Hepatocyte (in vitro differentiated cells): ENCODE data around the gene DHRS4. TPM values are rescaled to one million over a fixed set of nuclear protein-coding genes. Genes with fewer than 3 reads are reported as not detected.
"Not testable (repeated sequence)": the region's sequence is repeated elsewhere in the genome, so short reads cannot be mapped to it uniquely, and the experiment has no call there.

Experiments
- DNase-seq: peaks from one replicate; pipeline ENCODE4 v3.0.0-alpha.2; 2016; ENCODE audit warnings: low spot score
- H2AFZ ChIP-seq: fragments of 200-600 bp; sonication (generic); 2 replicates; pipeline ENCODE4 v1.6.0; 2016; ENCODE audit warnings: antibody characterized with exemption, mild to moderate bottlenecking
- H3K27ac ChIP-seq: fragments of 200-600 bp; sonication (generic); 2 replicates; pipeline ENCODE4 v1.5.1; 2016; ENCODE audit warnings: mild to moderate bottlenecking
- H3K27me3 ChIP-seq: fragments of 200-600 bp; sonication (generic); 2 replicates; pipeline ENCODE4 v1.6.1; 2016
- H3K36me3 ChIP-seq: fragments of 200-600 bp; sonication (generic); replicated peaks from 2 replicates; pipeline ENCODE4 v1.5.1; 2016; ENCODE audit warnings: low read depth; ENCODE audit not compliant: insufficient read depth
- H3K4me1 ChIP-seq: fragments of 200-600 bp; sonication (generic); 2 replicates; pipeline ENCODE4 v1.5.1; 2016; ENCODE audit warnings: mild to moderate bottlenecking, moderate library complexity; ENCODE audit not compliant: insufficient read depth
- H3K4me2 ChIP-seq: fragments of 200-600 bp; sonication (generic); 2 replicates; pipeline ENCODE4 v1.6.0; 2016
- H3K4me3 ChIP-seq: fragments of 200-600 bp; sonication (generic); 2 replicates; pipeline ENCODE4 v1.5.1; 2016; ENCODE audit warnings: mild to moderate bottlenecking
- H3K79me2 ChIP-seq: fragments of 200-600 bp; sonication (generic); 2 replicates; pipeline ENCODE4 v1.6.0; 2017; ENCODE audit warnings: mild to moderate bottlenecking
- H3K9me2 ChIP-seq: fragments of 200-600 bp; sonication (generic); replicated peaks from 2 replicates; pipeline ENCODE4 v1.6.0; 2017; ENCODE audit warnings: mild to moderate bottlenecking; ENCODE audit not compliant: insufficient read depth
- H3K9me3 ChIP-seq: fragments of 200-600 bp; sonication (generic); 2 replicates; pipeline ENCODE4 v1.5.1; 2016; ENCODE audit warnings: low read depth, mild to moderate bottlenecking
- H4K20me1 ChIP-seq: fragments of 200-600 bp; sonication (generic); 2 replicates; pipeline ENCODE4 v1.6.0; 2016; ENCODE audit warnings: mild to moderate bottlenecking; ENCODE audit not compliant: insufficient read depth, poor library complexity, severe bottlenecking
- EZH2 ChIP-seq: fragments of 200-600 bp; sonication (generic); IDR thresholded peaks from 2 replicates; pipeline ENCODE4 v1.6.1; 2016; ENCODE audit warnings: antibody characterized with exemption, mild to moderate bottlenecking, borderline replicate concordance
- EZH2phosphoT487 ChIP-seq: fragments of 200-600 bp; sonication (generic); IDR thresholded peaks from one replicate; pipeline ENCODE4 v1.6.1; 2018; ENCODE audit warnings: antibody characterized with exemption, mild to moderate bottlenecking, low read depth, moderate library complexity; ENCODE audit not compliant: unreplicated experiment, severe bottlenecking
- WGBS: methylation state at CpG from one replicate; pipeline ENCODE4 v1.1.6; 2016; ENCODE audit warnings: low lambda C conversion rate; ENCODE audit errors: missing lambda C conversion rate; 5-methylcytosine and 5-hydroxymethylcytosine counted together
- polyA plus RNA-seq: library from polyadenylated mRNA; unstranded; fragments of >200 nt; fragmentation: Nextera tagmentation; extraction: Ambion mirVana; gene quantifications from 2 replicates; pipeline ENCODE4 v1.2.1, GENCODE V29; 2016
- total RNA-seq: library from RNA; depleted of rRNA; stranded (reverse); fragments of >200 nt; gene quantifications from 2 replicates; pipeline ENCODE4 v1.2.3, GENCODE V29; 2014
- TF ChIP-seq, protein P1 (sequence below): fragments of 200-600 bp; sonication (generic); IDR thresholded peaks from 2 replicates; pipeline ENCODE4 v1.5.1; 2016; ENCODE audit warnings: antibody characterized with exemption, mild to moderate bottlenecking; ENCODE audit not compliant: poor library complexity

The DHRS4 gene
- total and polyA plus RNA-seq, 2 experiments from 2014 or later: 38.3 to 47.4 TPM

DNA sequence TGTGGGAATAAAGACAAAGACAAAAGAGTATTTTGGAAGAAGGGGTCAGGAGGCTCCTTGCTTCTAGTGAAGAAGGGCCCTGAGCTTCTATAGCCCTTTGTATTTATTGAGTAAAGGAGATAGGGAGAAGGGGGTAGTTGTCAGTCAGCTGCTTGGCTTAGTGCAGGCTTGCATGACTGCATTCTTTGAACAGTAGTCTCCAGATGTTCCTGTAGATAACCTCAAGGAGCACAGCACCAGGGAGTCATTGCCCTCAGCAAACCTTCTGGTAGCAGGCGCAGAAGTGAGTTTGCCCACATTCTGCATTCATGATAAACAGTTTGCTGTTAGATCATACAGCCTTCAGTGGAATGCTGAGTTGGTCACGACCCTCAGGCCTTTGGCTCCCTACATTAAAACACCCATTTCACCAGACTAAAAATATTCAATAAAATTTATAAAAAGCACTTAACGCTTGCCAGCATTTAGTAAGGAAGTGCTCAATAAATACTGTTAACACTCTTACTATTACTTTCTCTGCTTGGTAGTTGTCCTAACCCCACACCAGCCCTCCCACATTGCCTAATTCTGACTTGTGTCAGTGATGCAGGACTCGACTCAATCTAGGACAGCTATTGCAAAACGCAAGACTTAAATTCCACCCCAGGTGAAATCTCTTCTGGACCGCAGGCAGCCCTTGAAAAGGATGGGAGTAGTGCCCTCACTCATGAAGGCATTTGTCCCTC lies 3.0 kb upstream of the DHRS4 start:
- WGBS: 97% methylated on average over 6 of the region's 6 CpGs
- peaks cover 40% of the 10 kb centered on the region for H3K79me2 ChIP-seq

DNA sequence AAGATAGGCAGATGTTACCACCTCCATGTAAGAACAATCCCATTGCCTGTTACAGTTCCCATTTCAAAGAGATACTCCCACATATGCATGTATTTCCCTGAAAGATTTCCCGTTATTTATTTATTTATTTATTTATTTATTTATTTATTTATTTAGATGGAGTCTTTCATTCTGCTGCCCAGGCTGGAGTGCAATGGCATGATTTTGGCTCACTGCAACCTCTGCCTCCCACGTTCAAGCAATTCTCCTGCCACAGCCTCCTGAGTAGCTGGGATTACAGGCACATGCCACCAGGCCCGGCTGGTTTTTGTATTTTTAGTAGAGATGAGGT lies 2.5 kb upstream of the DHRS4 start:
- not testable (repeated sequence) for H4K20me1 ChIP-seq, H3K9me2 ChIP-seq, H3K4me2 ChIP-seq, H3K9me3 ChIP-seq, H3K4me3 ChIP-seq, H3K36me3 ChIP-seq, H3K27me3 ChIP-seq, H3K27ac ChIP-seq, H2AFZ ChIP-seq, H3K4me1 ChIP-seq, DNase-seq
- peaks cover 36% of the 10 kb centered on the region for H3K79me2 ChIP-seq
- 94% methylated on average over 3 of the region's 3 CpGs for WGBS

More for the DNA sequence above, 3.0 kb upstream of the DHRS4 start:
- Histone ChIP-seq H3K4me3 (no peak overlapping the region), H2AFZ (no peak overlapping the region), H3K9me2 (no peaks in the 10 kb centered on the region), H3K4me1 (peaks cover 4% of the 10 kb centered on the region), H3K4me2 (no peak overlapping the region), H4K20me1 (no peaks in the 10 kb centered on the region), H3K36me3 (no peaks in the 10 kb centered on the region), H3K27ac (no peak overlapping the region), H3K27me3 (no peaks in the 10 kb centered on the region), H3K9me3 (no peaks in the 10 kb centered on the region)
- no peak for DNase-seq
- TF ChIP-seq EZH2 (no peak), EZH2phosphoT487 (no peak)
- TF ChIP-seq, protein P1, sequence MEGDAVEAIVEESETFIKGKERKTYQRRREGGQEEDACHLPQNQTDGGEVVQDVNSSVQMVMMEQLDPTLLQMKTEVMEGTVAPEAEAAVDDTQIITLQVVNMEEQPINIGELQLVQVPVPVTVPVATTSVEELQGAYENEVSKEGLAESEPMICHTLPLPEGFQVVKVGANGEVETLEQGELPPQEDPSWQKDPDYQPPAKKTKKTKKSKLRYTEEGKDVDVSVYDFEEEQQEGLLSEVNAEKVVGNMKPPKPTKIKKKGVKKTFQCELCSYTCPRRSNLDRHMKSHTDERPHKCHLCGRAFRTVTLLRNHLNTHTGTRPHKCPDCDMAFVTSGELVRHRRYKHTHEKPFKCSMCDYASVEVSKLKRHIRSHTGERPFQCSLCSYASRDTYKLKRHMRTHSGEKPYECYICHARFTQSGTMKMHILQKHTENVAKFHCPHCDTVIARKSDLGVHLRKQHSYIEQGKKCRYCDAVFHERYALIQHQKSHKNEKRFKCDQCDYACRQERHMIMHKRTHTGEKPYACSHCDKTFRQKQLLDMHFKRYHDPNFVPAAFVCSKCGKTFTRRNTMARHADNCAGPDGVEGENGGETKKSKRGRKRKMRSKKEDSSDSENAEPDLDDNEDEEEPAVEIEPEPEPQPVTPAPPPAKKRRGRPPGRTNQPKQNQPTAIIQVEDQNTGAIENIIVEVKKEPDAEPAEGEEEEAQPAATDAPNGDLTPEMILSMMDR: no peak

DNA sequence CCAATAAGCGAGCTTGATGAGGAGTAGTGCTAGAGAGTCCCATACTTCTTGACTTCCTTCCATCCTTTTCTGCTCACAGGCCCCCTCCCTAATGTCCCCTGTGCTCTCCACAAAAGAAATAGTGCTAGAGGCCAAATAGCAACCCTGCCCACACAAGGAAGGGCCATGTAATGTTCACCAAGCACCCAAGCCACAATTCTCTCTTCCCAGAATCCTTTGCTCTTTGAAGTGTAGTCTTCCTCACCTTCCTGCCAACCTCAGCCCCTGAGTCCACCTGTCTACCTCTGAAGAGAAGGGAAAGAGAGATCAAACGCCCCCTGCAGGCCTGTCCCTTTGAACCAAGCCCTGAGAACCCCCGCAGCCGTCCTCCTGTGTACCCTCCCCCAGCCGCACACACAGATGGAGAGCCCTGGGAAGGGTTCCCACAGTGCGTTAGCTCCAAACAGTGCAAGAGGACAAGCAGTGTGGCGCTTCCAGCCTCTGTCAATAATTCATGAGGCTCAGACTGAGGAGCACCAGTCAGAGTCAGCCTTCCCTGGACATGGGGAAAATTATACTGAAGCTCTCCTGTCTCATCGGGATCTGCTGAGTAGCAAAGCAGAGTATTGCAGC lies 1.9 kb upstream of the DHRS4 start:
- peaks cover 4% of the 10 kb centered on the region for H3K4me1 ChIP-seq
- H2AFZ ChIP-seq: no peak overlapping the region
- no peak for DNase-seq
- TF ChIP-seq, protein P1: no peak
- TF ChIP-seq EZH2phosphoT487 (no peak), EZH2 (no peak)
- no peak overlapping the region for H3K4me3 ChIP-seq
- H3K9me3 ChIP-seq: no peaks in the 10 kb centered on the region
- H3K79me2 ChIP-seq: peaks cover 36% of the 10 kb centered on the region
- 81% methylated on average over 8 of the region's 8 CpGs for WGBS
- H3K27me3 ChIP-seq: no peaks in the 10 kb centered on the region
- H3K9me2 ChIP-seq: no peaks in the 10 kb centered on the region
- H3K27ac ChIP-seq: no peak overlapping the region
- peak overlapping the region; percentile 97 for H3K4me2 ChIP-seq
- H3K36me3 ChIP-seq: no peaks in the 10 kb centered on the region
- no peaks in the 10 kb centered on the region for H4K20me1 ChIP-seq

DNA sequence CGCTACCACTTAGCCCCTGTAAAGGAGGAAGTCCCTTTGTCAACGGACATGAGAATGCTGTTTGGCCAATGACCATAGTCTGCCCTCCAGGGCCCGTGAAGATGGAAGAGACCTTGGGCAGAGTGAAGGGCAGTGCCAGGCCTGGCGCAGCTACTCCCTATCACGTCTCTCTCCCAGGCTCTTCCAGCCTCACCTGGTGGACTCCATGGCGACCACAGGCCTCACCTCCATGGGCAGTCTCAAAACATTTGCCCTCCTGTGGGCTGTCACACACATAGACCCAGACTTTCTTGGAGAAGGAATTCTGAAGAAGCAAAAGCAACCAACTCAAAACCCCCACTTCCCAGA lies 480 bp upstream of the DHRS4 start:
- not testable (repeated sequence) for DNase-seq, H3K4me1 ChIP-seq, H3K36me3 ChIP-seq, H4K20me1 ChIP-seq, H3K9me2 ChIP-seq, H3K27me3 ChIP-seq, H3K9me3 ChIP-seq
- 71% methylated on average over 6 of the region's 6 CpGs for WGBS
- Histone ChIP-seq H2AFZ (peak overlapping the region; percentile 98), H3K79me2 (peaks cover 31% of the 10 kb centered on the region), H3K27ac (peak overlapping the region; percentile 94), H3K4me2 (peak overlapping the region; percentile 97), H3K4me3 (peak overlapping the region; percentile 94)

DNA sequence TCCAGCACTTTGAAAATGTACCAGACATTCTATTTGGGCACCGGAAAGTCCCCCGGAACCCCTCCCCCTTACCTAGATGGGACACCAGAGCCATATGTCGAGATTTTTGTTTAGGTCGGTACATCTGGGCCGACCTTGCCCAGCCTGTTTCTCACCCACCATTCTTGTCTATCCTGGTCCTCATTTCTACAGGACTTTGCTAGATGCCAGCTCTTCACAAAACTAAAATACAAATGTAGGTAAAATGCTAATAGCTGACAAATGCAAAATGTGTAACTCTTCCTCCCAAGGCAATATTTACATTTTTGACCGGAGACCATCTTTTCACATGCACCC lies 677 bp downstream of the DHRS4 start:
- H3K27me3 ChIP-seq, DNase-seq, H4K20me1 ChIP-seq, H3K4me1 ChIP-seq, H3K9me2 ChIP-seq, H3K27ac ChIP-seq, H3K9me3 ChIP-seq, H3K36me3 ChIP-seq: not testable (repeated sequence)
- Histone ChIP-seq H2AFZ (peak overlapping the region; percentile 98), H3K4me3 (peak overlapping the region; percentile 94), H3K4me2 (peak overlapping the region; percentile 97), H3K79me2 (peaks cover 26% of the 10 kb centered on the region)
- WGBS: 18% methylated on average over 6 of the region's 6 CpGs

DNA sequence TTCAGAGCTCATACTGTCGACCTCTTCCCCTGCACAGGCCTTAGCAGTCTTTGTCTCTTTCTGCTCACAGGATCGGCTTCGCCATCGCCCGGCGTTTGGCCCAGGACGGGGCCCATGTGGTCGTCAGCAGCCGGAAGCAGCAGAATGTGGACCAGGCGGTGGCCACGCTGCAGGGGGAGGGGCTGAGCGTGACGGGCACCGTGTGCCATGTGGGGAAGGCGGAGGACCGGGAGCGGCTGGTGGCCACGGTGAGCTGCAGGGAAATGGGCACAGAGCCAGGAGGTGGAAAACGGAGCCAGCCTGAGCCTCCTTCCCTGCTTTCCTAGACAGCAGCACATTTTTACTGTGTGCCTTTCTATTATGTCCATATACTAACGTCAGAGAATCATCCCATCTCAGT lies 1.4 kb downstream of the DHRS4 start:
- not testable (repeated sequence) for H3K4me3 ChIP-seq, H2AFZ ChIP-seq, H4K20me1 ChIP-seq, H3K4me1 ChIP-seq, H3K27ac ChIP-seq, H3K9me2 ChIP-seq, H3K36me3 ChIP-seq, DNase-seq, H3K27me3 ChIP-seq, H3K9me3 ChIP-seq
- Histone ChIP-seq H3K4me2 (peak overlapping the region; percentile 97), H3K79me2 (peaks cover 26% of the 10 kb centered on the region)
- 97% methylated on average over 20 of the region's 20 CpGs for WGBS

DNA sequence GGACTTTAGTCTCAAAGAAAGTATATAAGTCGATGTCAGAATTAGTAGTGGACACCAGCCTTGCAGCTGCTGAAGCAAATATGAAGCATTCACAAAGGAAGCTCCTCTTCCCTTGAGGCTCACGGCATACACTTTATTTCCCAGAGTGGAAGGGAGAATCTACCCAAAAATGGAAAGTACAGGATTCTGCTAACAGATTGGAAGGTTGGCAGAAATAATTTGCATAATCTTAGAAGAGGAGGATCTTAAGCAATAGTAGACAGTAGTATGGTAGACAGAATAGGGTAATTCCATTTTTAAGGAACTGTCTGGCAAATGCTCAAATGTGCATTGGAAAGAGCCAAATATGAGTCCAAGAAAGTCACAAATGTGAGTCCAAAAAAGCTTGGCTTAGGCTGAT lies 2.2 kb downstream of the DHRS4 start:
- H3K27me3 ChIP-seq, H3K27ac ChIP-seq, H3K36me3 ChIP-seq, H3K4me3 ChIP-seq, H3K4me2 ChIP-seq, H3K4me1 ChIP-seq, H4K20me1 ChIP-seq, H2AFZ ChIP-seq, DNase-seq, H3K9me2 ChIP-seq, H3K9me3 ChIP-seq: not testable (repeated sequence)
- 95% methylated on average over 2 of the region's 2 CpGs for WGBS
- H3K79me2 ChIP-seq: peaks cover 26% of the 10 kb centered on the region
